SU-DHL-6 (cell line): ENCODE data around the gene RAMACL.

Experiments
- EZH2phosphoT487 ChIP-seq: fragments of 200-600 bp; sonication (generic), shearing (Covaris generic); conservative IDR thresholded peaks from 2 replicates; pipeline ENCODE4 v1.6.1; 2018; ENCODE audit warnings: mild to moderate bottlenecking, antibody characterized with exemption, low read length, moderate library complexity, mixed read lengths
- TF ChIP-seq, protein P1 (sequence below): fragments of 200-600 bp; sonication (generic); IDR thresholded peaks from one replicate; pipeline ENCODE4 v1.5.1; 2017; ENCODE audit warnings: antibody characterized with exemption, mild to moderate bottlenecking, low read length, moderate library complexity; ENCODE audit not compliant: insufficient read depth, poor library complexity, severe bottlenecking

DNA sequence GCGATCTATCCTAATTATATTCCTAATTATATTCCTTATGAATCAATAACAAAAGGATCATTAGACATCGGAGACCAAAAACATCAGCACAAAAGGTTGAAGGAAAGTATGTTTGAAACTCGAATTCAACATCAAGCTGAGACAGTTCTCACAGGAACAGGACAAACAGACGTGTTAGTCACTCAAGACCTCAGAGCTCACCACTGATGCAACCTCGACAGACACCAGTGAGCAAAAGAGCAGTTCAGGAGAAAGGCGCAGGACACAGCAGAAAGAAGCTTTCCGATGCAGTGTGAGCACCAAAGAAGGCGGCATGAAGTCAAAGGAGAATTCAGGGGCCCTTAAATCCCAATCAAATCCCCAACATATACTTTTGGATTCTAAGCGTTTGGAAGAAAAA, 6.3 kb upstream of the RAMACL start:
- TF ChIP-seq, protein P1, sequence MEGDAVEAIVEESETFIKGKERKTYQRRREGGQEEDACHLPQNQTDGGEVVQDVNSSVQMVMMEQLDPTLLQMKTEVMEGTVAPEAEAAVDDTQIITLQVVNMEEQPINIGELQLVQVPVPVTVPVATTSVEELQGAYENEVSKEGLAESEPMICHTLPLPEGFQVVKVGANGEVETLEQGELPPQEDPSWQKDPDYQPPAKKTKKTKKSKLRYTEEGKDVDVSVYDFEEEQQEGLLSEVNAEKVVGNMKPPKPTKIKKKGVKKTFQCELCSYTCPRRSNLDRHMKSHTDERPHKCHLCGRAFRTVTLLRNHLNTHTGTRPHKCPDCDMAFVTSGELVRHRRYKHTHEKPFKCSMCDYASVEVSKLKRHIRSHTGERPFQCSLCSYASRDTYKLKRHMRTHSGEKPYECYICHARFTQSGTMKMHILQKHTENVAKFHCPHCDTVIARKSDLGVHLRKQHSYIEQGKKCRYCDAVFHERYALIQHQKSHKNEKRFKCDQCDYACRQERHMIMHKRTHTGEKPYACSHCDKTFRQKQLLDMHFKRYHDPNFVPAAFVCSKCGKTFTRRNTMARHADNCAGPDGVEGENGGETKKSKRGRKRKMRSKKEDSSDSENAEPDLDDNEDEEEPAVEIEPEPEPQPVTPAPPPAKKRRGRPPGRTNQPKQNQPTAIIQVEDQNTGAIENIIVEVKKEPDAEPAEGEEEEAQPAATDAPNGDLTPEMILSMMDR = no peak
- TF ChIP-seq EZH2phosphoT487 = no peak
